ENCODE data around the gene PKP3.
"Not testable (repeated sequence)": the region's sequence is repeated elsewhere in the genome, so short reads cannot be mapped to it uniquely, and the experiment has no call there.

Gene PKP3

GRCh38 chr11:405954-406795 is 12.2 kb downstream of the PKP3 start:
- no peak for DNase-seq
- Mint-ChIP-seq H3K9me3 (no peaks in the 10 kb centered on the region), H3K27me3 (no peaks in the 10 kb centered on the region), H3K36me3 (ENCODE audit: low read depth) (no peaks in the 10 kb centered on the region), H3K4me1 (ENCODE audit: low read depth) (peaks cover 11% of the 10 kb centered on the region), H3K4me3 (peak overlapping the region; percentile 27), H3K27ac (no peak overlapping the region)

GRCh38 chr11:406796-407650 is 13.0 kb downstream of the PKP3 start:
- Mint-ChIP-seq H3K4me1 (ENCODE audit: low read depth) (peaks cover 11% of the 10 kb centered on the region), H3K4me3 (peak overlapping the region; percentile 52), H3K27ac (peak overlapping the region; percentile 50)

GRCh38 chr11:407651-408123 is 13.7 kb downstream of the PKP3 start:
- Mint-ChIP-seq H3K27me3 (no peaks in the 10 kb centered on the region), H3K4me1 (ENCODE audit: low read depth) (peaks cover 13% of the 10 kb centered on the region), H3K4me3 (no peak overlapping the region), H3K27ac (peak overlapping the region; percentile 40), H3K9me3 (no peaks in the 10 kb centered on the region), H3K36me3 (ENCODE audit: low read depth) (no peaks in the 10 kb centered on the region)
- no peak for DNase-seq

More at GRCh38 chr11:406796-407650, 13.0 kb downstream of the PKP3 start:
- peak; percentile 92 for DNase-seq
- H3K9me3 Mint-ChIP-seq: no peaks in the 10 kb centered on the region
- no peaks in the 10 kb centered on the region for H3K27me3 Mint-ChIP-seq
- H3K36me3 Mint-ChIP-seq (ENCODE audit: low read depth): no peaks in the 10 kb centered on the region

- Mint-ChIP-seq H3K27ac (no peak overlapping the region), H3K4me3 (no peak overlapping the region), H3K36me3 (ENCODE audit: low read depth) (no peaks in the 10 kb centered on the region), H3K4me1 (ENCODE audit: low read depth) (peaks cover 20% of the 10 kb centered on the region), H3K27me3 (no peaks in the 10 kb centered on the region), H3K9me3 (no peaks in the 10 kb centered on the region)
- DNase-seq: no peak
Observed at GRCh38 chr11:408154-409007, 14.4 kb downstream of the PKP3 start.

- no peaks in the 10 kb centered on the region for H3K9me3 Mint-ChIP-seq
- no peak overlapping the region for H3K27ac Mint-ChIP-seq
- H3K27me3 Mint-ChIP-seq: no peaks in the 10 kb centered on the region
Observed at GRCh38 chr11:409008-409599, 15.1 kb downstream of the PKP3 start.

GRCh38 chr11:409600-410483 is 15.8 kb downstream of the PKP3 start:
- no peak overlapping the region for H3K27ac Mint-ChIP-seq
- no peak for DNase-seq
- H3K9me3 Mint-ChIP-seq: no peaks in the 10 kb centered on the region
- no peaks in the 10 kb centered on the region for H3K36me3 Mint-ChIP-seq (ENCODE audit: low read depth)
- H3K27me3 Mint-ChIP-seq: no peaks in the 10 kb centered on the region
- H3K4me3 Mint-ChIP-seq: no peak overlapping the region
- peaks cover 27% of the 10 kb centered on the region for H3K4me1 Mint-ChIP-seq (ENCODE audit: low read depth)

More at GRCh38 chr11:409008-409599, 15.1 kb downstream of the PKP3 start:
- no peaks in the 10 kb centered on the region for H3K36me3 Mint-ChIP-seq (ENCODE audit: low read depth)
- no peak for DNase-seq
- H3K4me1 Mint-ChIP-seq (ENCODE audit: low read depth): peaks cover 20% of the 10 kb centered on the region
- no peak overlapping the region for H3K4me3 Mint-ChIP-seq

GRCh38 chr11:410711-411110 is 16.7 kb downstream of the PKP3 start:
- H3K4me3 Mint-ChIP-seq: not testable (repeated sequence)
- H3K4me1 Mint-ChIP-seq (ENCODE audit: low read depth): peaks cover 34% of the 10 kb centered on the region

GRCh38 chr11:411520-411919 is 17.5 kb downstream of the PKP3 start:
- H3K4me3 Mint-ChIP-seq; H3K27ac Mint-ChIP-seq; H3K27me3 Mint-ChIP-seq; H3K36me3 Mint-ChIP-seq (ENCODE audit: low read depth); H3K9me3 Mint-ChIP-seq: not testable (repeated sequence)
- DNase-seq: peak; percentile 11
- H3K4me1 Mint-ChIP-seq (ENCODE audit: low read depth): peaks cover 40% of the 10 kb centered on the region

More at GRCh38 chr11:410711-411110, 16.7 kb downstream of the PKP3 start:
- DNase-seq: peak; percentile 20
- not testable (repeated sequence) for H3K36me3 Mint-ChIP-seq (ENCODE audit: low read depth); H3K27me3 Mint-ChIP-seq; H3K9me3 Mint-ChIP-seq; H3K27ac Mint-ChIP-seq

GRCh38 chr11:412641-413119 is 18.7 kb downstream of the PKP3 start:
- no peaks in the 10 kb centered on the region for H3K27me3 Mint-ChIP-seq
- no peaks in the 10 kb centered on the region for H3K9me3 Mint-ChIP-seq
- no peak for DNase-seq
- peaks cover 39% of the 10 kb centered on the region for H3K4me1 Mint-ChIP-seq (ENCODE audit: low read depth)
- no peak overlapping the region for H3K4me3 Mint-ChIP-seq
- H3K36me3 Mint-ChIP-seq (ENCODE audit: low read depth): no peaks in the 10 kb centered on the region
- no peak overlapping the region for H3K27ac Mint-ChIP-seq

GRCh38 chr11:413120-414081 is 19.4 kb downstream of the PKP3 start:
- Mint-ChIP-seq H3K36me3 (ENCODE audit: low read depth) (no peaks in the 10 kb centered on the region), H3K9me3 (no peaks in the 10 kb centered on the region), H3K4me1 (ENCODE audit: low read depth) (peaks cover 36% of the 10 kb centered on the region), H3K4me3 (peak overlapping the region; percentile 23), H3K27me3 (no peaks in the 10 kb centered on the region), H3K27ac (peak overlapping the region; percentile 47)
- peak; percentile 42 for DNase-seq

- Mint-ChIP-seq H3K4me3 (peak overlapping the region; percentile 78), H3K9me3 (no peaks in the 10 kb centered on the region), H3K36me3 (ENCODE audit: low read depth) (no peaks in the 10 kb centered on the region), H3K27ac (peak overlapping the region; percentile 91), H3K4me1 (ENCODE audit: low read depth) (peaks cover 36% of the 10 kb centered on the region), H3K27me3 (no peaks in the 10 kb centered on the region)
- DNase-seq: no peak
Observed at GRCh38 chr11:414318-414857, 20.4 kb downstream of the PKP3 start.

GRCh38 chr11:415640-416041 is 21.6 kb downstream of the PKP3 start:
- peak overlapping the region; percentile 78 for H3K4me3 Mint-ChIP-seq
- no peaks in the 10 kb centered on the region for H3K27me3 Mint-ChIP-seq
- H3K4me1 Mint-ChIP-seq (ENCODE audit: low read depth): peaks cover 33% of the 10 kb centered on the region
- peak; percentile 62 for DNase-seq
- H3K9me3 Mint-ChIP-seq: no peaks in the 10 kb centered on the region
- H3K36me3 Mint-ChIP-seq (ENCODE audit: low read depth): no peaks in the 10 kb centered on the region
- H3K27ac Mint-ChIP-seq: peak overlapping the region; percentile 91
